ENCODE results near the gene MORN1.
"Not testable (repeated sequence)": the region's sequence is repeated elsewhere in the genome, so short reads cannot be mapped to it uniquely, and the experiment has no call there.

MORN1 gene

DNA sequence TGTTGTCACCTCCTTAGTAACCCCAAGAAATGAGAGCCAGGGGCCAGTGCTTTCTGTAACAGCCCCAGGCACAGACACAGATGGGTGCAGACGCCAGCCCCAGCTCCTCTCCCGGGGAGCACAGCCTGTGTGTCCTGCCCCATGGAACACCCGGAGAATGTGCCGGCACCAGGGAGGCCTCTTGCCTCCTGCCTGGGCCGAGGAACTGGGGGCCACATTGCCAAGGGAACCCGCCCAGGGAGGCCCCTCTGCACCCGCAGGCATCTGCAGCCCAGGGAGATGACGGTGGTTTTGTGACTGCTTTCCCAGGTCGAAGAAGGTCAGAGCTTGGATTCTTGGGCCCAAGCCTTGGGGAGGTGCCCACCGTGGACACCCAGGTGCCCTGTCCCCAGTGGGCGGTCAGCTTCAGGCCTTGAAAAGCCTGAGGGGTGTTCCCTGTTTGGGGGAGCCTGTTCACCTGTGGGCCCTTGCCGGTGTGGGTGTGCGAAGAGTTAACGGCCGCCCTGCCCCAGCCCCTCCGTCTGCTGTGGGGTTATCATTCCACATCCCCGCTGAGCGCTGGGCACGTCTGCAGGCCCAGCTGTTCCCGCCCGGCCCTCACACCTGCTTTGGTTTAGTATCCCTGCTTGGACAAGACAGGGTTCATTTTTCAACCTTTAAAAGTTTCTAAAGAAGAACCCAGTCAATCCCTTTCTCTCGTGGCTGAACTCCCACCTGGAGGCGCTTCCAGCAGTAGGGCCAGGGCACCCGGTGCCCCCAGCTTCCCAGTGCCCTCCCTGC lies 62.5 kb downstream of the MORN1 start:
- Histone ChIP-seq H3K27me3 (ENCODE audit: control insufficient read depth, insufficient read depth, low read length) (no peaks in the 10 kb centered on the region), H3K36me3 (ENCODE audit: control insufficient read depth, insufficient read depth, low read length) (no peaks in the 10 kb centered on the region; the same call in 1 of the 2 replicates), H3K4me3 (ENCODE audit: low read length) (no peak overlapping the region), H3K9me3 (ENCODE audit: control insufficient read depth, insufficient read depth, low read length) (no peaks in the 10 kb centered on the region), H3K27ac (ENCODE audit: low read length) (no peak overlapping the region), H3K4me1 (ENCODE audit: control insufficient read depth, insufficient read depth, low read length) (no peaks in the 10 kb centered on the region)
- DNase-seq (ENCODE audit: low read depth, low spot score) = no peak
- WGBS (ENCODE audit: insufficient coverage, insufficient read length) = no CpG with 5 or more reads among the region's 24 CpGs

DNA sequence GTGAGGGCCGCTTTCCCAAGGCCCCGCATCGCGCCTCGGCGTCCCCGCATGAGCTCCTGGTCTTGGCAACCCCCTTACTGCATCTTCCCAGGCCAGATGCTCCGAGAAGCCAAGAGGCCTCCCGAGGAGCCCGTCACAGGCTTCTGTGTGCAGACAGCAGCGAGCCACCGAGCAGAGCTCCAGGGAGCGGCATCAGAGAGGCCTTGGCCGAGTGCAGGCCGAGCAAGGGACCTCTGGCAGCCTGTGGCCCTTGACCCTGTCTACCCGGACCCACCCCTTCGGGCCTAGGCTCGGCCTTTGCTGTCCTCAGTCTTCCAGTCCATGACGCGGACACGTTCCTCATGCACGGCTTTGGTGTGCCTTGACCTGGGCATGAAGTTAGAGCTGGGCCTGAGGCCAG lies 63.5 kb downstream of the MORN1 start:
- Histone ChIP-seq H3K9me3 (ENCODE audit: control insufficient read depth, insufficient read depth, low read length) (no peaks in the 10 kb centered on the region), H3K4me1 (ENCODE audit: control insufficient read depth, insufficient read depth, low read length) (no peaks in the 10 kb centered on the region), H3K27me3 (ENCODE audit: control insufficient read depth, insufficient read depth, low read length) (no peaks in the 10 kb centered on the region), H3K27ac (ENCODE audit: low read length) (no peak overlapping the region), H3K4me3 (ENCODE audit: low read length) (no peak overlapping the region), H3K36me3 (ENCODE audit: control insufficient read depth, insufficient read depth, low read length) (no peaks in the 10 kb centered on the region; the same call in 1 of the 2 replicates)
- no CpG with 5 or more reads among the region's 22 CpGs for WGBS (ENCODE audit: insufficient coverage, insufficient read length)
- DNase-seq (ENCODE audit: low read depth, low spot score) = no peak

DNA sequence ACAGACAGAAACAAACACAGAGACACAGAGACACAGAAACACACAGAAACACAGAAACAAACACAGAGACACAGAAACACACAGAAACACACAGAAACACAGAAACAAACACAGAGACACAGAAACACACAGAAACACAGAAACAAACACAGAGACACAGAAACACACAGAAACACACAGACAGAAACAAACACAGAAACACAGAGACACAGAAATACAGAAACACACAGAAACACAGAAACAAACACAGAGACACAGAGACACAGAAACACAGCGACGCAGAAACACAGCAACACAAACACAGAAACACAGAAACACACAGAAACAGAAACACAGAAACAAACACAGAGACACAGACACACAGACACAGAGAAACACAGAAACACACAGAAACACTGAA lies 64.2 kb downstream of the MORN1 start:
- WGBS (ENCODE audit: insufficient coverage, insufficient read length) = no CpG with 5 or more reads among the region's 2 CpGs
- H3K9me3 ChIP-seq (ENCODE audit: control insufficient read depth, insufficient read depth, low read length); H3K27me3 ChIP-seq (ENCODE audit: control insufficient read depth, insufficient read depth, low read length); H3K4me3 ChIP-seq (ENCODE audit: low read length); H3K4me1 ChIP-seq (ENCODE audit: control insufficient read depth, insufficient read depth, low read length); DNase-seq (ENCODE audit: low read depth, low spot score); H3K27ac ChIP-seq (ENCODE audit: low read length); H3K36me3 ChIP-seq (ENCODE audit: control insufficient read depth, insufficient read depth, low read length): not testable (repeated sequence)

DNA sequence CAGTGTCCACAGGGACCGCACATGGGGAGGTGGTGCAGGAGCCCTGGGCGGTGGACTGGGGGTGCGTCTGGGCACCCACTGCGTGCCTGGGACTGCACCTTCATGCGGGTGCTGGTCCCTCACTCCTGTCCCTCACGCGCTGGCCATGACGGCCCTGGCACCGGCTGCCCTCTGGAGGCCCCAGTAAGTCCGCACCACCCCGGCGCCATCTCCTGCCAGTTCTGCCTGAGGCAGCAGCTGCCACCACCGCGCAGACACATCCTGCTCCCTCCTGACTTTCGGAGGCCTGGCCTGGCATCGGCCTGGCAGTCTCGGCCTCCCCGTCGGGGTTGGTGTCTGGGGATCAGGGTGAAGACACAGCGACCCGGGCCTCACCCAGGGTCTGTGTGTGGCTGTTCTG lies 64.8 kb downstream of the MORN1 start:
- Histone ChIP-seq H3K27ac (ENCODE audit: low read length) (no peak overlapping the region), H3K4me1 (ENCODE audit: control insufficient read depth, insufficient read depth, low read length) (no peaks in the 10 kb centered on the region), H3K9me3 (ENCODE audit: control insufficient read depth, insufficient read depth, low read length) (no peaks in the 10 kb centered on the region), H3K36me3 (ENCODE audit: control insufficient read depth, insufficient read depth, low read length) (no peaks in the 10 kb centered on the region; the same call in 1 of the 2 replicates), H3K4me3 (ENCODE audit: low read length) (no peak overlapping the region), H3K27me3 (ENCODE audit: control insufficient read depth, insufficient read depth, low read length) (no peaks in the 10 kb centered on the region)
- DNase-seq (ENCODE audit: low read depth, low spot score) = no peak
- no CpG with 5 or more reads among the region's 21 CpGs for WGBS (ENCODE audit: insufficient coverage, insufficient read length)

DNA sequence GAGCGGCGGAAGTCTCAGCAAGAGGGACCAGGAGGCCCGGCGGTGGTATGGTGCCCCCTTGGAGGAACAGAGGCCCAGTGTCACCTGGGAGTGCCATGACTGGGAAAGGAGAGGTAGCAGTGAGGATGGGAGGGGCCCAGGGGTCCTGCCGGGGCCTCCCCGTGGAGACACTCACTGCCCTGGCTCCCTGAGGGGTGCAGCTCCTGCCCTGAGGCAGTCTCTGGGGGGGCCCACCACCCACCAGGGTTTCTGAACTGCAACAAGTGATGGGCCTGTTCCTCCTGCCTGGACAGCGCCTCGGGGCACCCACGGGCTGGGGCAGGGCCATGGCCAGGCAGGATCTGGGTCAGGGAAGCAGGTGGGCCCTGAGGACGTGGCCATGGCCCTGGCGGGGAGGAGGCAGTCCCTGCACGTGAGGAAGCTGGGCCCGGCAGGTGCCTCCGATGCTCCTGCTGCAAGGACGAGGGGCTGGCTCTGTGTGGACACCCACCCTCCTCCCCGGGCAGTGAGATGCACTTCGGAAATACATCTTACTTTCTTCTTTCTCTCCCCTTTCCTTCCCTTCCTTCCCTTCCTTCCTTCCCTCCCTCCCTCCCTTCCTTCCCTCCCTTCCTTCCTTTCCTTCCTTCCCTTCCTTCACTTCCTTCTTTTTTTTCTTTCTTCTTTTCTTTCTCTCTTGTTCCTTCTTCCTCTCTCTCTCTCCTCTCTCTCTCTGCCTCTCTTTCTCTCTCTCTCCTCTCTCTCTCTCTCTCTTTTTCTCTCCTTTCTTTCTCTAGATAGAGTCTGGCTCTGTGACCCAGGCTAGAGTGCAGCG lies 66.6 kb downstream of the MORN1 start:
- Histone ChIP-seq H3K9me3 (ENCODE audit: control insufficient read depth, insufficient read depth, low read length) (no peaks in the 10 kb centered on the region), H3K36me3 (ENCODE audit: control insufficient read depth, insufficient read depth, low read length) (no peaks in the 10 kb centered on the region; the same call in 1 of the 2 replicates), H3K4me3 (ENCODE audit: low read length) (no peak overlapping the region), H3K27ac (ENCODE audit: low read length) (no peak overlapping the region), H3K27me3 (ENCODE audit: control insufficient read depth, insufficient read depth, low read length) (no peaks in the 10 kb centered on the region), H3K4me1 (ENCODE audit: control insufficient read depth, insufficient read depth, low read length) (no peaks in the 10 kb centered on the region)
- no CpG with 5 or more reads among the region's 18 CpGs for WGBS (ENCODE audit: insufficient coverage, insufficient read length)
- DNase-seq (ENCODE audit: low read depth, low spot score) = no peak

DNA sequence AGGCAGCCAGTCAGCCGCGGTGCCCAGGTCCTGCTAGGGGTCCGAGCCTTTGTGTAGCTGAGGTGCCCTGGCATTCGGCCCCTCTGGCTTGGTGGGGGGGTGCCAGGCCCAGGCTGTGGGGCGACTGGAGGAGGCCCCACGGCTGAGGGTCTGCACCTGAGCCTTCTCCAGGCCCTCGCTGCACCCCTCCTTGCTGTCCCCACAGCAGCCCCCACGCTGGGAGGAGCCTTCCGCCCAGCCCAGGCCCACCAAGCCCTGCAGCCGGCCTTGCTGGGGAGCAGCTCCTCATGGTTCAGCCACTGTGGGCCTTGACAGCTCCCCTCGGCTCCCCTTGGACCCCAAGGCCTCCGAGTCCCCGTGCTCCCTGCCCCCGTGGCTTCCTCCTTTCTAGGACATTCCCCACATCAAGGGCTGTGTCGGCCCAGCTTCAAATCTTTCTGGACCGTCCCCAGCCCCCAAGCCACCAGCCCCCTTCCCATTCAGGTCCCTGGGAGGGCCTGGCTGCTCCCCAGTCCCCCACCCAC lies 67.8 kb downstream of the MORN1 start:
- no peak for DNase-seq (ENCODE audit: low read depth, low spot score)
- no peaks in the 10 kb centered on the region; the same call in 1 of the 2 replicates for H3K36me3 ChIP-seq (ENCODE audit: control insufficient read depth, insufficient read depth, low read length)
- no peaks in the 10 kb centered on the region for H3K9me3 ChIP-seq (ENCODE audit: control insufficient read depth, insufficient read depth, low read length)
- no peaks in the 10 kb centered on the region for H3K4me1 ChIP-seq (ENCODE audit: control insufficient read depth, insufficient read depth, low read length)
- H3K4me3 ChIP-seq (ENCODE audit: low read length) = no peak overlapping the region
- no CpG with 5 or more reads among the region's 16 CpGs for WGBS (ENCODE audit: insufficient coverage, insufficient read length)
- H3K27me3 ChIP-seq (ENCODE audit: control insufficient read depth, insufficient read depth, low read length) = no peaks in the 10 kb centered on the region
- no peak overlapping the region for H3K27ac ChIP-seq (ENCODE audit: low read length)

DNA sequence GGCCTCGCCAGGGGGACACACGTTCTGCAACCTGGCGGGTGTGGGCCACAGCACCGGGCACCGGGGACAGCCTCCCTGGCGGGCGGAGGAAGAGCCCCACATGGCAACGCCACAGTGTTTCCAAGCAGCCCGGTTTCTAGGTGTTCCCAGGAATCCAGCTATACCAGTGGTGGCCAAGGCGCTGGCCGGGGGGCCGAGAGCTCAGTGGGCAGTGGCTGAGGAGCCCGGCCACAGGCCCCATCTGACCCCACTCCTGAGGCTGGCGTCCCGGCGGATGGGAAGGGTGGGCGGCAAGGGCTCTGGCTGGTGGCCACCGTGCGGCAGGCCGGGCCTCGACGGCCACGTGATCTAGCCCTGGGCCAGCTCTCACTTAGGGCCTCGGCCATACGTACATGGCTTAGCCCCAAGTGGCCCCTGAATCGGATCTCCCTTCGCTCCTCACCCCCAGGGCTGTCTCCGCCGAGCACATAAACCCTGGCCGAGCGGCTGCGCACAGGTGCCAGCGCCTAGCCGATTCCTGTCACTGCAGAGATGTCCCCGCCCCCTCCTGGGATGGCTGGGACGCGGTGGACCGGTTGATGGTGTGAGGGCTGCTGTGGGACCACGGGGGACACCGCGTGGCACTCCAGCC lies 68.7 kb downstream of the MORN1 start:
- H3K4me3 ChIP-seq (ENCODE audit: low read length) = no peak overlapping the region
- H3K4me1 ChIP-seq (ENCODE audit: control insufficient read depth, insufficient read depth, low read length) = no peaks in the 10 kb centered on the region; the same call in 1 of the 2 replicates
- DNase-seq (ENCODE audit: low read depth, low spot score) = no peak
- H3K27ac ChIP-seq (ENCODE audit: low read length) = no peak overlapping the region
- H3K9me3 ChIP-seq (ENCODE audit: control insufficient read depth, insufficient read depth, low read length) = no peaks in the 10 kb centered on the region
- no peaks in the 10 kb centered on the region for H3K27me3 ChIP-seq (ENCODE audit: control insufficient read depth, insufficient read depth, low read length)
- WGBS (ENCODE audit: insufficient coverage, insufficient read length) = no CpG with 5 or more reads among the region's 41 CpGs
- no peaks in the 10 kb centered on the region; the same call in 1 of the 2 replicates for H3K36me3 ChIP-seq (ENCODE audit: control insufficient read depth, insufficient read depth, low read length)

DNA sequence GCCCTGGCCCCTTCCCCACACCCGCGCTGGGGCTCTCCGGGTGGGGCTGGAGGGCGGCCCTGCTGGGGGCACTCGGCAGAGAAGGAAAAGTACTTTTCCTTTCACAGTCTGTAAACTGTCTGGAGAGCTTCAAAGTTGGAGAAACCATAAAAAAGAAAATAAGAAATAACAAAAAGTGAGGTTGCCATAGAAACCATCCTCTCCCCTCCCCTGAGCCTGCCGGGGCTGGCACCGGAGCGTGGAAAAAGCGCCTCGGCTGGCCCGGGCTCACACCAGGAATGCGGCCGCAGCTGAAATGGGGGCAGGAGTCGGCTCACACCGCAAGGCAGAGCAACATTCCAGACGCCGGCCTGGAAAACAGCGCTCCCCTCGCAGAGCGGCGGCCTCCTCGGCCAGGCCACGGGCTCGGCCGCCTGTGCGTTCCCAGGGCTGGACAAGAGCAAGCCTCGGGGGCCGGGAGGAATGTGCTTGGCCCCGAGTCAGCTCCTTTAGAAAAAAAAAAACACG lies 69.2 kb downstream of the MORN1 start:
- Histone ChIP-seq H3K27ac (ENCODE audit: low read length) (no peak overlapping the region), H3K4me3 (ENCODE audit: low read length) (no peak overlapping the region), H3K9me3 (ENCODE audit: control insufficient read depth, insufficient read depth, low read length) (no peaks in the 10 kb centered on the region), H3K4me1 (ENCODE audit: control insufficient read depth, insufficient read depth, low read length) (peaks cover 3% of the 10 kb centered on the region), H3K27me3 (ENCODE audit: control insufficient read depth, insufficient read depth, low read length) (no peaks in the 10 kb centered on the region), H3K36me3 (ENCODE audit: control insufficient read depth, insufficient read depth, low read length) (no peaks in the 10 kb centered on the region; the same call in 1 of the 2 replicates)
- no CpG with 5 or more reads among the region's 30 CpGs for WGBS (ENCODE audit: insufficient coverage, insufficient read length)
- no peak for DNase-seq (ENCODE audit: low read depth, low spot score)

DNA sequence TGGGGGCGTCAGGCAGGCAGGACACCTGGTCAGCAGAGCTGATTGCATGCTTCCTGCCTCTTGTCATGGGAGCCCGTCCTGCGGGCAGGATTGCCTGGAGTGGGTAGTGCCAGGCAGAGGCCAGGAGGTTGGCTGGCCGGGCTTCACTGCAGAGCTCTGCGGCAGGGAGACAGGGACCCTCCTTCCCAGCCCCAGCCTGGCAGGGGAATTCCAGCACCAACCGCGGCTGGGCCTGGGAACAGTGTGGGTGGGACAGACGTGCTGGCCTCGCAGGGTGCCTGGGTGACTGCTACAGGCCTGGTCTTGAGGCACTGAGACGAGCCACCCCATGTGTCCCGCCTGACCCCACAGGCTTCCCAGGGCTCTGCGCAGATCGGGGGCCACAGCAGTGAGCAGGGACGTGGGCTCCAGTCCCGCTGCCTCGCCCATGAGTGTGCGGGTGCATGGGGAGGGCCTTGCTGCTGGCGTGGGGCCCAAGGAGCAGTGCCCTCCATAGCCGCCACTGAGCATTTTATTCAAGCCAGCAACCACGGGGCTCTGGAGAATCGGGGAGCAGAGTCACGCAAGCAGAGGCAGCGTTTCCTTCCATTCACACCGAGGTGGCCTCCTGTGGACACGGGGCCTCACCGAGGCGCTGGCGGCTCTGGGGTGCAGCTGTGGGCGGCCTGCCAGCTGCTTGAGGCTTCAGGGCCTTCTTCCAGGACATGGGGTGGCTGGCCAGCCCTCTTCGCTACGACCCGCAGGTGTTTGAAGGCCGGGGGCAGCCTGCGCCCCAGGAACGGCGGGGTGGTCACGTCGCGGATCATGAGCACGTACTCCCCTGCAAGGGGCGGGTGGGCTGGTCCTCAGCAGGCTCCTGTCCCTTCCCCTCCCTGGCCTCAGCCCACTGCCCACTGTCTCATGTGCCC lies 70.3 kb downstream of the MORN1 start:
- H3K27me3 ChIP-seq (ENCODE audit: control insufficient read depth, insufficient read depth, low read length) = no peaks in the 10 kb centered on the region
- H3K9me3 ChIP-seq (ENCODE audit: control insufficient read depth, insufficient read depth, low read length) = no peaks in the 10 kb centered on the region
- no CpG with 5 or more reads among the region's 41 CpGs for WGBS (ENCODE audit: insufficient coverage, insufficient read length)
- no peak overlapping the region for H3K4me3 ChIP-seq (ENCODE audit: low read length)
- H3K36me3 ChIP-seq (ENCODE audit: control insufficient read depth, insufficient read depth, low read length) = no peaks in the 10 kb centered on the region; the same call in 1 of the 2 replicates
- peaks cover 3% of the 10 kb centered on the region for H3K4me1 ChIP-seq (ENCODE audit: control insufficient read depth, insufficient read depth, low read length)
- DNase-seq (ENCODE audit: low read depth, low spot score) = no peak
- no peak overlapping the region for H3K27ac ChIP-seq (ENCODE audit: low read length)

Measured in iPS DF 6.9 (cell line).